Suprapubic skin (tissue), 3 donors: Measurements from ENCODE around the gene KIF4A.

Experiments used
- POLR2A ChIP-seq, 2 donors: fragments of 450-650 bp; IDR thresholded peaks; one replicate each; pipeline ENCODE4 v1.6.1; 2017; ENCODE audit warnings: antibody characterized with exemption in 2 of 2, mild to moderate bottlenecking in 2 of 2, moderate library complexity in 2 of 2
- TF ChIP-seq, protein P1 (sequence below), 2 donors: fragments of 200-600 bp in 1 of 2; fragments of 450-650 bp in 1 of 2; sonication (generic) in 1 of 2; IDR thresholded peaks; one replicate each; pipeline ENCODE4 v1.5.1; 2016 to 2019; ENCODE audit warnings: antibody characterized with exemption in 2 of 2, mild to moderate bottlenecking in 1 of 2, moderate library complexity in 1 of 2

DNA sequence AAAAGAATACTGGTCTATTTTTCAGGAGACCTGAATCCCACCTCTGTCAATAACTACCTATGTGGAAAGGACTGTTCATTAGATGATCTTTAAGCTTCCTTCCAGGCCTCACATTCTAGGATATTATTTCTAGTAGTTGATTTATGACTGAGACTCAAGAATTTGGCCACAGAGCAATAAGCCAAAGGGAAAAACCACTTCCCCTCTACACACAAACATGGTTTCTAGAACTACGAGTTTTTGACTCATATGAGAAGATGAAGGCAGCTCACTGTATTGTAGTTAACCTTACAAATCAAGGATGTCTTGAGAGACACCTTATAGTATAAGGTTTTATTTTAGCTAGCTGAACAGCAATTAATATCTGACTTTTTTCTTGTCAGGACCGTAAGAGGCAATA is 96.3 kb downstream of the KIF4A start:
- TF ChIP-seq POLR2A (IDR thresholded peaks at IDR 0.05), result no peak
- TF ChIP-seq, protein P1, sequence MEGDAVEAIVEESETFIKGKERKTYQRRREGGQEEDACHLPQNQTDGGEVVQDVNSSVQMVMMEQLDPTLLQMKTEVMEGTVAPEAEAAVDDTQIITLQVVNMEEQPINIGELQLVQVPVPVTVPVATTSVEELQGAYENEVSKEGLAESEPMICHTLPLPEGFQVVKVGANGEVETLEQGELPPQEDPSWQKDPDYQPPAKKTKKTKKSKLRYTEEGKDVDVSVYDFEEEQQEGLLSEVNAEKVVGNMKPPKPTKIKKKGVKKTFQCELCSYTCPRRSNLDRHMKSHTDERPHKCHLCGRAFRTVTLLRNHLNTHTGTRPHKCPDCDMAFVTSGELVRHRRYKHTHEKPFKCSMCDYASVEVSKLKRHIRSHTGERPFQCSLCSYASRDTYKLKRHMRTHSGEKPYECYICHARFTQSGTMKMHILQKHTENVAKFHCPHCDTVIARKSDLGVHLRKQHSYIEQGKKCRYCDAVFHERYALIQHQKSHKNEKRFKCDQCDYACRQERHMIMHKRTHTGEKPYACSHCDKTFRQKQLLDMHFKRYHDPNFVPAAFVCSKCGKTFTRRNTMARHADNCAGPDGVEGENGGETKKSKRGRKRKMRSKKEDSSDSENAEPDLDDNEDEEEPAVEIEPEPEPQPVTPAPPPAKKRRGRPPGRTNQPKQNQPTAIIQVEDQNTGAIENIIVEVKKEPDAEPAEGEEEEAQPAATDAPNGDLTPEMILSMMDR (IDR thresholded peaks at IDR 0.05), result no peak
